ENCODE measurements around the gene CNTN2. TPM values are rescaled to one million over a fixed set of nuclear protein-coding genes. Genes with fewer than 3 reads are reported as not detected.

Gene CNTN2
- total RNA-seq, 4 donors from 2014 or later: 1.4 to 6.7 (median 1.8) TPM

GRCh38 chr1:205121660-205122488 lies 78.9 kb downstream of the CNTN2 start, which contains the start of gene RBBP5:
RBBP5 (minus strand) TSS chr1:205121978; CDS start chr1:205121873, 105 bp downstream.
- Histone ChIP-seq H3K27ac (peak within 1 kb of the TSS; percentile 86 to 91 (median 89)), H3K4me3 (peak within 1 kb of the TSS; percentile 68 to 93 (median 82)), H3K4me1 (peaks cover 19 to 29% (median 22%) of the 10 kb centered on the region in 4 donors), H3K9me3 (no peaks in the 10 kb centered on the region), H3K27me3 (no peaks in the 10 kb centered on the region), H3K36me3 (no peaks in the 10 kb centered on the region)
- 1% methylated on average over 44 of the region's 46 CpGs; no CpG with 5 or more reads in 1 of the 2 donors for WGBS, 2 donors (ENCODE audit: low coverage in 1 of 2)
- in situ Hi-C loops (cut with MboI; ENCODE audit: low pct_ligation_motif_present in 1 of 4, low pct_unique_long_range_greater_than_20kb in 1 of 4, low sequenced_read_pairs in 3 of 4) (no loop called here), intact Hi-C loops (cut with DNase I; ENCODE audit: low total_unique reads) (no loop called here)
- TF ChIP-seq CTCF (IDR thresholded peaks at IDR 0.05) (peak; percentile 47 to 70 (median 58)), EP300 (IDR thresholded peaks at IDR 0.05; ENCODE audit: low read depth) (no peak), POLR2AphosphoS5 (IDR thresholded peaks at IDR 0.05) (peak; percentile 66 to 91 (median 89)), POLR2A (IDR thresholded peaks at IDR 0.05) (peak; percentile 86)
- DNase-seq: peak; percentile 98

- no peaks in the 10 kb centered on the region for H3K9me3 ChIP-seq
- TF ChIP-seq POLR2A (IDR thresholded peaks at IDR 0.05) (no peak), CTCF (IDR thresholded peaks at IDR 0.05) (no peak), POLR2AphosphoS5 (IDR thresholded peaks at IDR 0.05) (no peak), EP300 (IDR thresholded peaks at IDR 0.05; ENCODE audit: low read depth) (no peak)
- in situ Hi-C loops (cut with MboI; ENCODE audit: low pct_ligation_motif_present in 1 of 4, low pct_unique_long_range_greater_than_20kb in 1 of 4, low sequenced_read_pairs in 3 of 4): no loop called here
- peak overlapping the region; percentile 0 to 90 (median 72) for H3K4me3 ChIP-seq
- peaks cover 19 to 29% (median 22%) of the 10 kb centered on the region in 4 donors for H3K4me1 ChIP-seq
- no peaks in the 10 kb centered on the region for H3K36me3 ChIP-seq
- DNase-seq: no peak
- WGBS, 2 donors (ENCODE audit: low coverage in 1 of 2): 16 to 17% methylated on average over 9 of the region's 9 CpGs
- H3K27me3 ChIP-seq: no peaks in the 10 kb centered on the region
- intact Hi-C loops (cut with DNase I; ENCODE audit: low total_unique reads): no loop called here
- H3K27ac ChIP-seq: peak overlapping the region; percentile 86 to 91 (median 89)
Observed at GRCh38 chr1:205122489-205122882, 79.5 kb downstream of the CNTN2 start.

- Histone ChIP-seq H3K27ac (no peak overlapping the region), H3K9me3 (no peaks in the 10 kb centered on the region), H3K4me3 (no peak overlapping the region), H3K36me3 (no peaks in the 10 kb centered on the region), H3K27me3 (no peaks in the 10 kb centered on the region), H3K4me1 (peaks cover 19 to 22% (median 21%) of the 10 kb centered on the region in 4 donors)
- DNase-seq: no peak
- TF ChIP-seq CTCF (IDR thresholded peaks at IDR 0.05): no peak
- no peak for TF ChIP-seq POLR2AphosphoS5 (IDR thresholded peaks at IDR 0.05)
- TF ChIP-seq EP300 (IDR thresholded peaks at IDR 0.05; ENCODE audit: low read depth): no peak
- TF ChIP-seq POLR2A (IDR thresholded peaks at IDR 0.05): no peak
- intact Hi-C loops (cut with DNase I; ENCODE audit: low total_unique reads) (no loop called here), in situ Hi-C loops (cut with MboI; ENCODE audit: low pct_ligation_motif_present in 1 of 4, low pct_unique_long_range_greater_than_20kb in 1 of 4, low sequenced_read_pairs in 3 of 4) (no loop called here)
- 65 to 72% methylated on average over 4 to 7 of the region's 7 CpGs for WGBS, 2 donors (ENCODE audit: low coverage in 1 of 2)
Observed at GRCh38 chr1:205124726-205125125, 81.7 kb downstream of the CNTN2 start.

- no peaks in the 10 kb centered on the region for H3K27me3 ChIP-seq
- DNase-seq: no peak
- H3K4me1 ChIP-seq: peaks cover 3 to 5% (median 5%) of the 10 kb centered on the region in 4 donors
- H3K36me3 ChIP-seq: no peaks in the 10 kb centered on the region
- no peak overlapping the region for H3K27ac ChIP-seq
- 92 to 100% methylated on average over 1 to 3 of the region's 3 CpGs for WGBS, 2 donors (ENCODE audit: low coverage in 1 of 2)
- intact Hi-C loops (cut with DNase I; ENCODE audit: low total_unique reads): no loop called here
- no peaks in the 10 kb centered on the region for H3K9me3 ChIP-seq
- no peak overlapping the region for H3K4me3 ChIP-seq
- in situ Hi-C loops (cut with MboI; ENCODE audit: low pct_ligation_motif_present in 1 of 4, low pct_unique_long_range_greater_than_20kb in 1 of 4, low sequenced_read_pairs in 3 of 4): no loop called here
- TF ChIP-seq POLR2AphosphoS5 (IDR thresholded peaks at IDR 0.05): no peak
- no peak for TF ChIP-seq EP300 (IDR thresholded peaks at IDR 0.05; ENCODE audit: low read depth)
- no peak for TF ChIP-seq POLR2A (IDR thresholded peaks at IDR 0.05)
- TF ChIP-seq CTCF (IDR thresholded peaks at IDR 0.05): no peak
Observed at GRCh38 chr1:205127646-205128045, 84.6 kb downstream of the CNTN2 start.
